IPS-15b (cell line): ENCODE data around the gene TRIM28.

Source experiments
- H3K27me3 ChIP-seq: one replicate; pipeline ENCODE4 v1.6.1; 2013; ENCODE audit warnings: low read length; ENCODE audit not compliant: control insufficient read depth, insufficient read depth
- H3K36me3 ChIP-seq: one replicate; pipeline ENCODE4 v1.6.1; 2013; ENCODE audit warnings: low read length; ENCODE audit not compliant: control insufficient read depth, insufficient read depth
- H3K4me1 ChIP-seq: one replicate; pipeline ENCODE4 v1.6.1; 2013; ENCODE audit warnings: mild to moderate bottlenecking, low read length; ENCODE audit not compliant: control insufficient read depth, insufficient read depth
- H3K4me3 ChIP-seq: one replicate; pipeline ENCODE4 v1.5.1; 2013; ENCODE audit warnings: low read depth, low read length
- H3K9ac ChIP-seq: one replicate; pipeline ENCODE4 v1.6.1; 2013; ENCODE audit warnings: low read depth, mild to moderate bottlenecking, low read length
- H3K9me3 ChIP-seq: one replicate; pipeline ENCODE4 v1.6.1; 2013; ENCODE audit warnings: mild to moderate bottlenecking, low read length; ENCODE audit not compliant: control insufficient read depth, insufficient read depth

The TRIM28 gene

GRCh38 chr19:58582985-58583384 is 39.1 kb downstream of the TRIM28 start:
- Histone ChIP-seq H3K36me3 (peaks cover 10% of the 10 kb centered on the region), H3K4me3 (no peak overlapping the region), H3K9me3 (no peaks in the 10 kb centered on the region), H3K4me1 (peaks cover 2% of the 10 kb centered on the region), H3K9ac (no peak overlapping the region), H3K27me3 (no peaks in the 10 kb centered on the region)

- H3K27me3 ChIP-seq = no peaks in the 10 kb centered on the region
- no peak overlapping the region for H3K9ac ChIP-seq
- H3K4me3 ChIP-seq = no peak overlapping the region
- H3K4me1 ChIP-seq = peaks cover 2% of the 10 kb centered on the region
- H3K36me3 ChIP-seq = peaks cover 10% of the 10 kb centered on the region
- H3K9me3 ChIP-seq = no peaks in the 10 kb centered on the region
These were observed 40.9 kb downstream of the TRIM28 start for GRCh38 chr19:58584498-58585441.

GRCh38 chr19:58585442-58586132 is 41.7 kb downstream of the TRIM28 start:
- no peak overlapping the region for H3K9ac ChIP-seq
- no peaks in the 10 kb centered on the region for H3K27me3 ChIP-seq
- H3K4me1 ChIP-seq = peaks cover 2% of the 10 kb centered on the region
- H3K4me3 ChIP-seq = no peak overlapping the region
- no peaks in the 10 kb centered on the region for H3K9me3 ChIP-seq
- H3K36me3 ChIP-seq = peaks cover 10% of the 10 kb centered on the region

GRCh38 chr19:58586133-58586765 is 42.4 kb downstream of the TRIM28 start:
- H3K4me3 ChIP-seq = no peak overlapping the region
- no peak overlapping the region for H3K9ac ChIP-seq
- H3K27me3 ChIP-seq = no peaks in the 10 kb centered on the region
- no peaks in the 10 kb centered on the region for H3K9me3 ChIP-seq
- H3K36me3 ChIP-seq = peaks cover 10% of the 10 kb centered on the region
- no peaks in the 10 kb centered on the region for H3K4me1 ChIP-seq
